HG03469 (cell line): ENCODE measurements around the gene LCN6.
"Not testable (repeated sequence)": the region's sequence is repeated elsewhere in the genome, so short reads cannot be mapped to it uniquely, and the experiment has no call there.

Experiments used
- ATAC-seq: cut with Tn5 transposase; IDR thresholded peaks from one replicate; pipeline ENCODE4 v1.9.1; 2021; ENCODE audit warnings: mild to moderate bottlenecking, moderate library complexity, moderate number of reproducible peaks; ENCODE audit not compliant: unreplicated experiment

Gene LCN6, protein sequence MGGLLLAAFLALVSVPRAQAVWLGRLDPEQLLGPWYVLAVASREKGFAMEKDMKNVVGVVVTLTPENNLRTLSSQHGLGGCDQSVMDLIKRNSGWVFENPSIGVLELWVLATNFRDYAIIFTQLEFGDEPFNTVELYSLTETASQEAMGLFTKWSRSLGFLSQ

DNA sequence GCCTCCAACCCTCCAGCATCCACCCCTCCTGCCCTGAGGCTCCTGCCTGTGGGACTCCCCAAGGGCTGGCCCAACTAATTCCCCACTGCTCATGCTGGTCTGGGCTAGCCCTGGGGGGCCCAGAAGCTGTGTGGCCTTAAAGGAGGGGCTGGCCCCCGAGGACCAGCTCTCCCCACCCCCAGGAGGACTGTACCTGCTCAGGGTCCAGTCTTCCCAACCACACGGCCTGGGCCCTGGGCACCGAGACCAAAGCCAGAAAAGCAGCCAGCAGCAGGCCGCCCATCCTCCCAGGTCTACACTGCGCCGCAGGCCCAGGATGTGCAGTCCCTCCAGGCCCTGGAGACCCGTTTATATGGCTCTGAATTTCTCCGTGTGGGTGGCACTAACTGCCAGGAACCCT is at the start of gene LCN6:
LCN6 (minus strand) TSS at position 325 of the 400 bp plus-strand sequence; CDS start at position 283, 42 bp downstream.
- no peak for ATAC-seq

DNA sequence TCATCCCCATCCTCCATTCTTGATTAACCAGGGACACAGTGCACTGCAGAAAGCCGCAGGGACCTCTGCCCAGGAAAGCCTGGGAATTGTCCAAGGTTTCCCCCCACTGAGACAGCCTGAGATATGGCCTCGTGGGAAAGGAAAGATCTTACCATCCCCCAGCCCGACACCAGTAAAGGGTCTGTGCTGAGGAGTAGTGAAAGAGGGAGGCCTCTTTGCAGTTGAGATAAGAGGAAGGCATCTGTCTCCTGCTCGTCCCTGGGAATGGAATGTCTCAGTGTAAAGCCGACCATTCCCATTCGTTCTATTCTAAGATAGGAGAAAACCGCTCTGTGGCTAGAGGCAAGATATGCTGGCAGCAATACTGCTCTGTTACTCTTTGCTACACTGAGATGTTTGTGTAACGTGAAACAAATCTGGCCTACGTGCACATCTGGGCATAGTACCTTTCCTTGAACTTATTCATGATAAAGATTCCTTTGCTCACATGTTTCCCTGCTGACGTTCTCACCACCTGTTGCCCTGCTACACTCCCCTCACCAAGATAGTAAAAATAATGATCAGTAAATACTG is 48.5 kb upstream of the LCN6 start:
- ATAC-seq, result not testable (repeated sequence)

DNA sequence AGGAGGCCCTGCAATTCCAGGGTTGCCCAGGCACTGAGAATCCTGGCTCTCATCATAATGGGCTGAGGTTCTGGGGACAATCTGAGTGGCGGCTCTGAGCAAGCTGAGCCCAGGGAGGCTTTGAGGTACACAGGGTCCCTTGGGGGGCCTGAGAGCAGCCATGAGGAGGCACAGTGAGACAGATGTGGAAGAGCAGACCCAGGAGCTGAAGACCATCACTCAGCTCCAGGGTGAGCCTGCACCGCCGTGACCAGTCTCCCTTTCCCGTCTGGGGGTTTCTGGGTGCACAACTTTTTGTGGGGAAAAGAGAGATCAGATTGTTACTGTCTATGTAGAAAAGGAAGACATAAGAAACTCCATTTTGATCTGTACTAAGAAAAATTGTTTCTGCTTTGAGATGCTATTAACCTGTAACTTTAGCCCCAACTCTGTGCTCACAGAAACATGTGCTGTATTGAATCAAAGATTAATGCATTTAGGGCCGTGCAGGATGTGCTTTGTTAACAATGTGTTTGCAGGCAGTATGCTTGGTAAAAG is 48.0 kb upstream of the LCN6 start, which contains the start of gene CCDC183:
CCDC183 (plus strand) TSS at position 101 of the 537 bp plus-strand sequence; CDS start at position 161, 60 bp downstream.
- ATAC-seq, result no peak

DNA sequence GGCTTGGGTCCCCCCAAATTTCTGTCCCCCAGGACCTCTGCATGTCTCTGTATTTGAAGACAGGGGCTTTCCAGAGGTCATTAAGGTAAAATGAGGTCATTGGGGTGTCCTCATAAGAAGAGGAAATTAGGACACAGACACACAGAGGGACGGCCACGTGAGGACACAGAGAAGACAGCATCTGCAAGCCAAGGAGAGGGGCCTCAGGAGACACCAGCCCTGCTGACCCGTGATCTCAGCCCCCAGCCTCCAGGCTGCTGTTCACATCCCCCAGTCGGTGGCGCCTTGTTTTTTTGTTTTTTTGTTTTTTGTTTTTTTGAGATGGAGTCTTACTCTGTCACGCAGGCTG is 46.6 kb upstream of the LCN6 start:
- ATAC-seq, result no peak

DNA sequence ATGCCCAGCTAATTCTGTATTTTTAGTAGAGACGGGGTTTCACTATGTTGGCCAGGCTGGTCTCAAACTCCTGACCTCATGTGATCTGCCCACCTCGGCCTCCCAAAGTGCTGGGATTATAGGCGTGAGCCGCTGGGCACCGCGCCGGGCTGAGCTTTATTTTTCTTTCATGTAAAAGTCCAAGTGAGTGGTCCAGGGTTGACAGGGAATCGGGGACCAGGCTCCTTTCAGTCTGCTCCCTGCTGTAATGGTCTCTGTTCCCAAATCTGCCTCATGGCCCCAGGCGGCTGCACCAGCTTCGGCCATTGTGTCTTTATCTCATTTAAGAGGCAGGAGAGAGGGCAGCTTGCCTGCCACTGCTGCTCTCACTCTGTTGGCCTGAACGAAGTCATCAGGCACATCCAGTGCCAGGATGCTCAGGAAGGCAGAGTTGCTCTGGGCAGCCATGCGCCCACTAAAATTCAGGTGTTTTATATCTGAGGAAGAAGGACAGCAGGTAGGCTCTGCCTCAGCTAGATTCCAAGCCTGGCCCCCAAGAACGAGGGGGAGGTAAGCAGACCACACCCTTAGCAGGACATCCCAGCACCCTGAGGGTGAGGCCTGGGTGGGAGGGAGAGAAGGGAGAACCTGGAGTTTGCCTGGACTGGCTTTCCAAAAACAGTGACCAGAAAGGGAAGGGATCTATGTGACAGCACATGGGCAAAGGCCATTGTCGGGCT is 46.1 kb upstream of the LCN6 start:
- ATAC-seq, result no peak

DNA sequence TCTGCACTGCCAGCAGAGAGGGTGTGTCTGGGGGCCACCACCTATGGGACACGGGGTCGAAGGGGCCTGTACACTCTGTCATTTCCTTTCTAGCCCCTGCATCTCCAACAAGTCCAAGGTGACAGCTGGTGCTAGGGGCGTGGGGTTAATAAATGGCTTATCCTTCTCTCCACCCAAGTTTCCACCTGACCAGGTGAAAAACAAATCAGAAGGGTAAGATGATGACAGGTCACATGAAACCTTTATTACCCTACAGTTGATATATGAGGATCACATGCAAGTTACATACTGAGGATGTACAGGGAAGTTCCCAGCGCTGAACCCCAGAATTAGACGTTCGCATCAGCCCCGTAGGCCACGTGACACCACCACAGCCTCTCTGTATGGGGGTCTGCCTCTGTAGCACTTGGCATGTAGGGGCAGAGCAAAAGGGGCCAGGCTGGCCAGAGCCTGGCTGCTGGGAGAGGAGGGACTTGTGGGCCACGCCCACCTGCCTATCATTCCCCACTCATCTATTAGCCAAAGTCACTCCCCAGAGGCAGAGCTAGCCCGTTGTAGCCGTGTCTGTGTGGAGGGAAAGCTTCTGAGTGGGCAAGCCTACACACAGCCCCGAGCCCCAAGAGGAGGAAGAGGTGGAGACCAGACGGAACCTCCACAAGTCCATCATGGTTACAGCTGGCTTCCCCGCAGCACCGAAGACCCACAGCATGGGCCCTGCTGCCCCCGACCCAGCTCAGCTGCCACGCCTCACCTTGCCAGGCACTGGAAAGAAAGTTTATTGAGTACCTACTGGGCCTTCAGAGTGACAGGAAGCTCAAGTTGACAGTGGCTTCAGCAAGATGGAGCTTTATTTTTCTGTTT is 45.0 kb upstream of the LCN6 start:
- ATAC-seq, result no peak

DNA sequence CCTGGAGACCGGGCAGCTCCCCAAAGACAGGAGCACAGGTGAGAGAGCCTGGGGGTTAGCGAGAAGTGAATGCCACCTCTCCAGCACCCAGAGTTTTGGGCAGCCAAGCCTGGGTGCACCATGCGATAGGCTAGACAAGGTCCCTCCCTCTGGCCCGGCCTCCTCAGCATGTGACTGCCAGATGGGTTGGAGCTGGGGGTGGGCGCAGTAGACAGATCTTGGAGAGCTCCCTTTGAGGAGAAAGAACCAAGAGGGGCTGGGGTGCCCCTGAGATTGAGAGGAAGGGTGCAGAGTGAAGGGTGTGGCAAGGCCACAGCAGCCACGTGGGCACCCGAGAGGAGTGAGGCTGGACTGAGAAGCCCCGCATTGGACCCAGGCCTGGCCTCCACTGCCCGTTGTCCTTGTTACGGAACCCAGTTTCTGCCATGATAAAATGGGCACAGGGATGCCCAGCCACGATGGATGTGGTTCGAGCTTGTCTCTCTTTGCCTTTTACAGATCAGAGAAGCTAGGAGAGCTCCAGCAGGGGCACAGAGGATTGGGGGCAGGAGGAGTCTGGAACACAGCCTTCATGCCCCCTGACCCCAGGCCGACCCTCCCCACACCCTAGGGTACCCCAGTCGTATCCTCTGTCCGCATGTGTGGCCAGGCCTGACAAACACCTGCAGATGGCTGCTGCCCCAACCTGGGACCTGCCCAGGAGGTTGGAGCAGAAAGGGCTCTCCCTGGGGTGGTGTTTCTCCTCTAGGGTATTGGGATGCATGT is 44.2 kb upstream of the LCN6 start:
- no peak for ATAC-seq

DNA sequence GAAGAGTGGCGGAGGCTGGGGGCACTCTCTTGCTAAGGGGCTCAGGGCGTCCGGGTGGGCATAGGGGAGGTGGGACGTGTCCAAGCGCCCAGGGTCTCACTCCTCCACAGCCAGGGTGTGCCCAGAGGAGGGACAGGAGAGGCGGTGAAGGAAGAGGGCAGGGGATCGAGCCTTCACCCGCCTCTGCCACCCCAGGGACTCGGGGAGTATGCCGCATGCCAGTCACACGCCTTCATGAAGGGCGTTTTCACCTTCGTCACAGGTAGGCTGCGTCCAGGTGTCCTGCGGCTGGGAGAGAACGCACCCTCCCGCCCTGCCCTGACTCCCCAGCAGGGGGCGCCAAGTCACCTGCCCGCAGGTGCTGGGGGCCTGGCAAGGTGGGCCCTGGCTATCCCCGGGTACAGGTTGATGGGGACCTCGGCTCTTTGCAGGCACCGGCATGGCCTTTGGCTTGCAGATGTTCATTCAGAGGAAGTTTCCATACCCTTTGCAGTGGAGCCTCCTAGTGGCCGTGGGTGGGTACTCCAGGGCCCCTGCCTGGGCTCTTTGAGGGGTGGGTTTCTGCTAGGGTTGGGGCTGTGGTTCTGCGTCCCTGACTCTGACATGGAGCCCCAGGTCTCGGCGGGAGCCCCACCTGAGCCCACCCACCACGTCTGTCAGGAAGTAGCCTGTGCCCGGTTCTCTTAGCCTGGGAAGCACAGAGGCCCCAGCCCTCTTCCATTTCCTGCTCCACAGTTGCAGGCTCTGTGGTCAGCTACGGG is 43.4 kb upstream of the LCN6 start:
- ATAC-seq, result no peak

DNA sequence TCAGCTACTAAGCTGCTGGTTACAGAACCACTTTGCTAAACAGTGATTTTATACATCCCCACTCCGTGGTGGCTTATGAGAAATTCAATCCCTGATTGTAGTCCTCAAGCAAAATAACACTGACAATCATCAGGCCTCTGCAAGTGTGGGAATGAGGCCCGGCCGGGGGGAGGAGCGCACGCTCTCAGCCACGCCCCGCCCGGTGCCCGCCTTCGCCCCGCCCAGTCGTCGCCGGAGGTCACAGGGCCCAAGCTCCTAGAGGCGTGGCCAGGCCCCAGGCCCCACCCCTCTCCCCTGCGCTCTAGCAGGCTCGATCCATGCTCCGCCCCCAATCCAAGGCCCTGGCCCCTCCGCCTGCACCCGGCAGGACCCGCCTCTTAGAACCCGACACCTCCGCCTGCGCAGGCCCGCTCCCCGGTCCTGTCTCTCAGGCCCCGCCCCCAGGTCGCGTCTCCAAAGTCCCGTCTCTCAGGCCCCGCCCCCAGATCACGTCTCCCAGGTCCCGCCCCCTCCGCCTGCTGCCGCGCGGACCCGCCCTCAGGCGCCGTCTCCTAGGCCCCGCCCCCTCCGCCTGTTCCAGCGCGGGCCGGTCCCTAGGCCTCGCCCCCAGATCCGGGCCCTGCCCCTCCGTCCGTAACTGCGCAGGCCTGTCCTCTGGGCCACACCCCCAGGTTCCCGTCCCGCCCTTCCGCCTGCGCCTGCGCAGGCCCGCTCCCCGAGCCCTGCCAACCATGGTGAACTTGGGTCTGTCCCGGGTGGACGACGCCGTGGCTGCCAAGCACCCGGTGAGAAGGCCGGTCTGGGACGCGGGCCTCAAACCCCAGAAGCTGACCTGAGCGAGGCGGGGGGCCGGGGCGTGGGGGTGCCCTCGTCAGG is 42.6 kb upstream of the LCN6 start, which contains the start of gene TMEM141:
TMEM141 (plus strand) TSS at position 705 of the 876 bp plus-strand sequence; CDS start at position 732, 27 bp downstream.
- peak; percentile 62 for ATAC-seq

DNA sequence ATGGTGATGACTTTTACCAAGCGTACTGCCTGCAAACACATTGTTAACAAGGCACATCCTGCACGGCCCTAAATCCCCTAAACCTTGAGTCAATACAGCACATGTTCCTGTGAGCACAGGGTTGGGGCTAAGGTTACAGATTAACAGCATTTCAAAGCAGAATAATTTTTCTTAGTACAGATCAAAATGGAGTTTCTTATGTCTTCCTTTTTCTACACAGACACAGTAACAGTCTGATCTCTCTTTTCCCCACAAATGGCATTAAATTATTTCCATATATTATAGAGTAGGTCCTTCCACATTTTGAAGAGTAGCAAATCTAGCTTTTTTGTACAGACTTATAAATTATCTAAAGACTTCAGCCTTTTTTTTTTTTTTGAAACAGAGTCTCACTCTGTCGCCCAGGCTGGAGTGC is 41.2 kb upstream of the LCN6 start:
- ATAC-seq, result no peak

DNA sequence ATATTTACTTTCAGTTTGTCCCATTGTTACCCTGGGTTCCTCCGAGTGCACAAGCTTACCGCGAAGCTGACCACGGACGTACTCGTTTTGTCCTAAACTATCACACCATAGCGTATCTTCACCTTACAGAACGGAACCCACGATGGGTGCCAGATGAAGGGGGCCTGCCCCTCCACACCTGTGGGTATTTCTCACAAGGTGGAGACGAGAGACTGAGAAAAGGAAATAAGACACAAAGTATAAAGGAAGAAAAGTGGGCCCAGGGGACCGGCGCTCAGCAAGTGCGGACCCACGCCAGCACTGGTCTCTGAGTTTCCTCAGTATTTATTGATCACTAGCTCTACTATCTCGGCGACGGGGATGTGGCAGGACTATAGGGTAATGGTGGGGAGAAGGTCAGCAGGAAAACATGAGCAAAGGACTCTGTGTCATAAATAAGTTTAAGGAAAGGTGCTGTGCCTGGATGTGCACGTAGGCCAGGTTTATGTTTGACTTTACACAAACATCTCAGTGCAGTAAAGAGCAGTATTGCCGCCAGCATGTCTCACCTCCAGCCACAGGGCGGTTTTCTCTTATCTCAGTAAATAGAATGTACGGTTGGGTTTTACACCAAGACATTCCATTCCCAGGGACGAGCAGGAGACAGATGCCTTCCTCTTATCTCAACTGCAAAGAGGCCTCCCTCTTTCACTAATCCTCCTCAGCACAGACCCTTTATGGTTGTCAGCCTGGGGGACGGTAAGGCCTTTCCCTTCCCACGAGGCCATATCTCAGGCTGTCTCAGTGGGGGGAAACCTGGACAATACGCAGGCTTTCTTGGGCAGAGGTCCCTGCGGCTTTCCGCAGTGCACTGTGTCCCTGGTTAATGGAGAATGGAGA is 40.6 kb upstream of the LCN6 start:
- ATAC-seq, result not testable (repeated sequence)

DNA sequence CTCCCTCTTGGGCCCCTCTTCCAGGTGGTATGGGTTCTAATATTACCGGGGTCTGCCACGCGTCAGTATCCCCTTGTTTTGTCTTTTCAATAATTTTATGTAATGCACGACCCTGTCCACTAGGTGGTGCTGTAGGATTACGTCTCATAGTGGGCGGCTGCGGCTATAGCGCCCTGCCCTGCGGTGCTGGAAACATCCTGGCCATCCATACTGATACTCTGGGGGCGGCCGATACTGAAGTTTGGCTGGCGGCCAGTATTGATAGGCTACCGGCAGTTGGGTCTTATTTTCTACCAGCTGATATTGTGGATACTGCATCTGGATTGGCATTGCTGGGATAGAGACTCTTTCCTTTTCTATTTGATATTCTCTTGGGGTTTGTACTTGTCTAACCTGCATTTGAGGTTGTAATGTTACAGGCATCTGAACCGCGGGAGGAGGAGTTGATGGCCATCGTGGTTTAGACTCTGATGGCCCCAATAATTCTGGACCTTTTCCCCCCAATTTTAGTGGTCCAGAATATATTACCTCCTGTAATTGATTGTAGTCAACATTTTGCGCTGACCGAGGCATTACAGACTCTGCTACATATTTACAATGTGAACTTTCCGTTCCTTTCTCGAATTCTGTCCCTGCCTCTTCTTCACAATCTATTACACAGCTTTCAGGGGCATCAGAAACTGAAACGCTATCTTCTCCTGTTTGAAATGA is 39.5 kb upstream of the LCN6 start:
- ATAC-seq, result no peak

DNA sequence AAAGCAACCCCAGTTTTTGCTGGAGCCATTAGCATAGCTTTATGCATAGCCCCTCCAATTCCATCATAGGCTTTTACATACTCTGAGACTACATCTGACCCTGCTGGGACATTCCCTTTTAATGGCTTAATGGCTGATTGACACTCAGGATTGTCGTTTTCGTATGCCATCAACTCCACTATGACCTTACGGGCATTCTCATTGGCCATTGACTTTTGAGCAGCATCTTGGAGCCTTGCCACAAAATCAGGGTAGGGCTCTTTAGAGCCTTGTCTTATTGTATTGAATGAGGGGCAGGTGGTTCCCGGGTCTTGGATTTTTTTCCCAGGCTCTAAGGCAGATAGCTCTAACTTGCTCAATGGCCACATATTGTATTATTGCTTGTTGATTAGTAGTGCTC is 38.7 kb upstream of the LCN6 start:
- ATAC-seq, result not testable (repeated sequence)

DNA sequence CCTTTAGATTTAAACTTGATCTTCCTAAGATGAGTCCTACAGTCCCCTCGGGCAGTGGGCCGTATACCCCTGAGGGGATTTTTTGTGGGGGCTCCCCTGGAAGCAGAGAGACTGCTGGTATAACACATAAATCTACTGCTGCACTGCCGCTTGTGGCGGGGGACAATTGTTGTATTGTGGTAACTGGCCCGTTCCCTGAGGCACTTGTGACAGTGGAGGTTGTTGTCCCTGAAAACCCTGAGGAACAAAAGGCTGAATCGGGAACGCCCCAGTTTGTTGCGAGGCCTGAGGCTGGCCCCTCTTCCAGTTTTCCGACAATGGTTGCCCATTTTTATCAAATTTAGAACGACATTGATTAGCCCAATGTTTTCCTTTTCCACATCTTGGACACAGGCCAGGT is 38.1 kb upstream of the LCN6 start:
- ATAC-seq, result no peak

DNA sequence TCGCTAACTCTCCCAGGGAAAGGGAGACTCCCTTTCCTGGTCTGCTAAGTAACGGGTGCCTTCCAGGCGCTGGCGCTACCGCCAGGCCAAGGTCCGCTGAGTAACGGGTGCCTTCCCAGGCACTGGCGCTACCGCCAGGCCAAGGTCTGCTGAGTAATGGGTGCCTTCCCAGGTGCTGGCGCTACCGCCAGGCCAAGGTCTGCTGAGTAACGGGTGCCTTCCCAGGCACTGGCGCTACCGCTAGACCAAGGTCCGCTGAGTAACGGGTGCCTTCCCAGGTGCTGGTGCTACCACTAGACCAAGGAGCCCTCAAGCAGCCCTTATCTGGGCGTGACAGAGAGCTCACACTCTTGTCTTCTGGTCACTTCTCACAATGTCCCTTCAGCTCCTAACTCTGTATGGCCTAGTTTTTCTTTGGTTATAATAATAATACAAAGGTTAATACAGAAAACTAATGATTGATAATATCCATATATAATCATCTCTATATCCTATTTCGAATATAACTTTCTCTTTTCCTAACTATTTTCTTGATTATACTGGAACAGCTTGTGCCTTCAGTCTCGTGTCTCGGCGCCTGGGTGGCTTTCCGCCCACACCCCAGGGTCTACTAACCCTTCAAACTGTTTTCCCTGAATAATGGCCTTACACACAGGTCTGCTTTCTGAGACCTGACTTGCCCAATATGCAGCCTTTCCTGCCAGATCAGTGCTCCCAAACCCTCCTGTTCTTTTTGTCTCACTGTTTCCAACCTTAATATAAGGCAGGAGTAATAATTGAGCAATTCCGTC is 37.4 kb upstream of the LCN6 start:
- not testable (repeated sequence) for ATAC-seq

DNA sequence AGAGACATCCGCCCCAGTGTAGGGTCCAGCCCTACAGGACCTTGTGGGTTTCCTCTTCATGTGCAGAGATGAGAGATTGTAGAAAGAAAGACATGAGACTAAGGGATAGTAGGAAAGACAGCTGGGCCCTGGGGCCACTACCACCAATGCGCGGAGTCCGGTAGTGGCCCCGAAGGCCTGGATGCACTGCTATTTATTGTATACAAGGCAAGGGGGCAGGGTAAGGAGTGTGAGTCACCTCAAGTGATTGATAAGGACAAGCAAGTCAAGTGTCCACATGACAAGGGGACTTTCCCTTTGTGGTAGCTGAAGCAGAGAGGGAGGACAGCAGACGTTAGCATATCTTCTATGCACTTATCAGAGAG is 36.7 kb upstream of the LCN6 start:
- ATAC-seq, result no peak
